Activated T-cell treated with anti-CD3 and anti-CD28 coated beads for 4 hours (primary cell): ENCODE measurements around the gene PIGR.

Source experiments
- DNase-seq: peaks from one replicate; pipeline ENCODE4 v3.0.0-alpha.2; 2020

The PIGR gene

GRCh38 chr1:206907304-206907991 lies 38.8 kb downstream of the PIGR start:
- no peak for DNase-seq

- peak; percentile 40 for DNase-seq
These were observed 40.7 kb downstream of the PIGR start for GRCh38 chr1:206905295-206906164.

- DNase-seq, result no peak
These were observed 41.7 kb downstream of the PIGR start for GRCh38 chr1:206904423-206905142.

- DNase-seq, result no peak
These were observed 42.6 kb downstream of the PIGR start for GRCh38 chr1:206903687-206904086.

GRCh38 chr1:206902702-206903101 lies 43.6 kb downstream of the PIGR start:
- no peak for DNase-seq

- DNase-seq, result no peak
These were observed 44.3 kb downstream of the PIGR start for GRCh38 chr1:206901944-206902343.

GRCh38 chr1:206900149-206900548 lies 46.1 kb downstream of the PIGR start:
- no peak for DNase-seq

- DNase-seq, result no peak
These were observed 46.5 kb downstream of the PIGR start for GRCh38 chr1:206899717-206900116.

GRCh38 chr1:206898915-206899431 lies 47.3 kb downstream of the PIGR start:
- no peak for DNase-seq

- no peak for DNase-seq
These were observed 48.0 kb downstream of the PIGR start for GRCh38 chr1:206898089-206898914.

GRCh38 chr1:206897175-206897574 lies 49.1 kb downstream of the PIGR start, which contains the start of gene IL24:
TSS of gene IL24 (plus strand) at chr1:206897443. CDS start at chr1:206897833, 390 bp downstream.
- no peak for DNase-seq

- no peak for DNase-seq
These were observed 50.0 kb downstream of the PIGR start for GRCh38 chr1:206896261-206896660.

- no peak for DNase-seq
These were observed 50.4 kb downstream of the PIGR start for GRCh38 chr1:206895837-206896242.

GRCh38 chr1:206895325-206895724 lies 50.9 kb downstream of the PIGR start:
- no peak for DNase-seq

GRCh38 chr1:206893380-206893779 lies 52.9 kb downstream of the PIGR start:
- no peak for DNase-seq

GRCh38 chr1:206892351-206892984 lies 53.8 kb downstream of the PIGR start:
- DNase-seq, result no peak

GRCh38 chr1:206891412-206891811 lies 54.9 kb downstream of the PIGR start:
- no peak for DNase-seq

GRCh38 chr1:206890125-206891060 lies 55.9 kb downstream of the PIGR start:
- DNase-seq, result no peak

GRCh38 chr1:206887701-206888100 lies 58.6 kb downstream of the PIGR start:
- no peak for DNase-seq

GRCh38 chr1:206886831-206887230 lies 59.4 kb downstream of the PIGR start:
- no peak for DNase-seq
